Gastroesophageal sphincter (tissue), 3 donors: ENCODE measurements around the gene CEP112.

Experiments
- CTCF ChIP-seq, 4 experiments: fragments of 200-600 bp in 2 of 4; fragments of 450-650 bp in 2 of 4; sonication (generic) in 1 of 4; IDR thresholded peaks; one replicate each; pipeline ENCODE4 v1.5.1; 2017 to 2019; ENCODE audit warnings: antibody characterized with exemption in 4 of 4, mild to moderate bottlenecking in 2 of 4, moderate library complexity in 2 of 4
- EP300 ChIP-seq: sonication (generic); formaldehyde crosslinking; IDR thresholded peaks from one replicate; pipeline ENCODE4 v1.6.1; 2017; ENCODE audit warnings: antibody characterized with exemption, mild to moderate bottlenecking
- POLR2AphosphoS5 ChIP-seq: sonication (generic); formaldehyde crosslinking; IDR thresholded peaks from one replicate; pipeline ENCODE4 v1.6.1; 2017; ENCODE audit warnings: antibody characterized with exemption

- TF ChIP-seq EP300 (no peak), CTCF (IDR thresholded peaks at IDR 0.05) (no peak), POLR2AphosphoS5 (no peak)
Observed at GRCh38 chr17:66037221-66037620, 154.7 kb downstream of the CEP112 start.
